GM23338 (cell line): Measurements from ENCODE around the gene ARMH1.

Source experiments
- CTCF ChIP-seq, 2 experiments: fragments of 200-600 bp in 1 of 2; sonication (generic) in 1 of 2; conservative IDR thresholded peaks; 2 replicates each; pipeline versions ENCODE4 v1.5.1 to v1.6.1; 2016 to 2017; ENCODE audit warnings: antibody characterized with exemption in 2 of 2, low read depth in 2 of 2, mild to moderate bottlenecking in 2 of 2, moderate library complexity in 1 of 2
- EZH2 ChIP-seq: fragments of 200-600 bp; sonication (generic); IDR thresholded peaks from one replicate; pipeline ENCODE4 v1.8.0; 2017; ENCODE audit warnings: antibody characterized with exemption, mild to moderate bottlenecking, low read depth; ENCODE audit not compliant: unreplicated experiment
- EZH2phosphoT487 ChIP-seq: fragments of 200-600 bp; sonication (generic); IDR thresholded peaks from one replicate; pipeline ENCODE4 v1.8.1; 2018; ENCODE audit warnings: antibody characterized with exemption; ENCODE audit not compliant: unreplicated experiment
- JUNB ChIP-seq: IDR thresholded peaks from one replicate; pipeline ENCODE4 v1.6.1; 2016; ENCODE audit warnings: antibody characterized with exemption; ENCODE audit not compliant: unreplicated experiment
- POLR2AphosphoS5 ChIP-seq: IDR thresholded peaks from 2 replicates; pipeline ENCODE4 v1.6.1; 2016; ENCODE audit warnings: antibody characterized with exemption, low read depth
- REST ChIP-seq: IDR thresholded peaks from one replicate; pipeline ENCODE4 v1.6.1; 2018; ENCODE audit warnings: antibody characterized with exemption; ENCODE audit not compliant: unreplicated experiment

GRCh38 chr1:44757420-44757819, 82.9 kb downstream of the ARMH1 start:
- TF ChIP-seq POLR2AphosphoS5 (no peak), CTCF (conservative IDR thresholded peaks at IDR 0.05; ENCODE audit: low read depth in 2 of 2) (no peak), JUNB (no peak), EZH2phosphoT487 (no peak), REST (no peak), EZH2 (no peak)
